ENCODE measurements around the gene ZMYM3.

The ZMYM3 gene

DNA sequence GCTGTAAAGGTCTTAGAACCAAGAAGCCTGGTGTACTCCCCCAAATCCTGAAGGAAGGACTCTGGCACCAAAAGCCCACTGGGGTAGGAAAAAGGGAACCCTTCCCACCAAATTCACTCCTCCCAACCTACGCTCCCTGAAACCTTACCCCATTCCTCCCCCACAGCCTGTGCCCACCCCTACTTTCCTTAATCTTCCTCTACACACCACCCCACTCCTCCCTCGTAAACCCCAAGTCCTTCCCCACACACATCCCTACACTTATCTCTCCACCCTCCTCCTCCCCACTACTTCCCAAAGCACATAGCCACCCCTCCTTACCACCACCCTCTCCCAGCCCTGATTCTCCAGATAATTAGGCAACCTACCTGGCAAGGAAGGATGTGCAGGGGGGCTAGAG lies 1.7 kb downstream of the ZMYM3 start:
- no peak for DNase-seq

DNA sequence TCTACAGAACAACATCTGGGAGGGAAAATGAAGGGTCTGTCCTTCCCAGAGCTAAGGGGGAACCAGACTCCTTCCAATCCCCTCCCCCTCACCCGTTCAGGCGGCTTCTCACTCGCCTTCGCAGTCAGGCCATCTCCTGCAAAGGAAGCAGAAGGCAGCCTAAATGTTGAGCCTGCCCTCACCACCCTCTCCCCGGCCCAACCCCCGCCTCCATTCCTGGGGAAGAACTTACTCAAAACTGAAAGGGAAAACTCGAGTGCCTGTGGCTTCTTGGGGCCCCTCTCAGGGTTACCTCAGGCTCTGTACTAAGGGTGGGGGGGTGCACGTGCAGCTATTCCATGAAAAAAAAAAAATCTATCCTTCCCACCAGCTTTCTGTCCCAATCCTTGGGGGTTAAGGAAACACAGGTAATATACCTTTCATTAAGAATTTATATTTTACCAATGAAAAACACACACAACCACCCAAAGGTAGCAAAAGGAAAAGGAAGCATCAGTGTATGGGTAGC lies 2.4 kb downstream of the ZMYM3 start:
- no peak for DNase-seq

DNA sequence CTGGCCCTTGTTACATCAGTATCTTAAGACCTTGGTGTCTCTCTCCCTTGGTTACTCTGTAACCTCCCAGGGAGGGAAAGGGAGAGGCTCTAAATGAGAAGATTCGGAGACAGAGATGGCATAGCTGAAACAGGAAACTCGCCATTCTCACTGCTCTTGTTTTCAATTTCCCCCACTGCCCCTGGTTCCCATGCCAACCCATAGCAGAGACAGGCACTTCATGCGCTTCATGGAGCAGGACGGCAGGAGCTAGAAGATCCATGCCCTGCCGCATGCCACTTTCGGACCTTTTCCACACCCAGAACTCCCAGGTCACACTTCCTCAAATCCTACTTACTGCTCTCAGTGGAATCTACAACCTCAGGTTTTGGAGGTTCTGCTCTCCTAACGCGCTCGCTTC lies 3.1 kb downstream of the ZMYM3 start:
- no peak for DNase-seq

DNA sequence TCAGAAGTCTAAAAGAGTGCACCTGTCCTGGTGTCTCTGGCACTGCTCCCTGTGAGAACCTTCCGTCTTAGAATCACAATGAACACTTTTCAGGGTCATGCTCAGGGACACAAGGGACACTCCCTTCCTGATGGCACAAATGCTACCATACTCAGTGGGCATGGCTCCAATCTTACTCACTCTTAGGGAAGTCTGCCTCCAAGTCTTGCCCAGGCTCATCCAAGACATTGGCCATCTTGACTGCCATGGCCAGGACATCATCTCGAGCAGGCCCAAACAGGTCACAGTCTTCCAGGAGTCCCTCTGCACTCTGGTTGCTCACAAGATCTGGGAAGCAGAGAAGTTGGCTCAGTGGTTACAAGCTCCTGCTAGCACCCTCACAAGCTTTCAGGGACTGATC lies 8.8 kb downstream of the ZMYM3 start:
- DNase-seq: no peak

DNA sequence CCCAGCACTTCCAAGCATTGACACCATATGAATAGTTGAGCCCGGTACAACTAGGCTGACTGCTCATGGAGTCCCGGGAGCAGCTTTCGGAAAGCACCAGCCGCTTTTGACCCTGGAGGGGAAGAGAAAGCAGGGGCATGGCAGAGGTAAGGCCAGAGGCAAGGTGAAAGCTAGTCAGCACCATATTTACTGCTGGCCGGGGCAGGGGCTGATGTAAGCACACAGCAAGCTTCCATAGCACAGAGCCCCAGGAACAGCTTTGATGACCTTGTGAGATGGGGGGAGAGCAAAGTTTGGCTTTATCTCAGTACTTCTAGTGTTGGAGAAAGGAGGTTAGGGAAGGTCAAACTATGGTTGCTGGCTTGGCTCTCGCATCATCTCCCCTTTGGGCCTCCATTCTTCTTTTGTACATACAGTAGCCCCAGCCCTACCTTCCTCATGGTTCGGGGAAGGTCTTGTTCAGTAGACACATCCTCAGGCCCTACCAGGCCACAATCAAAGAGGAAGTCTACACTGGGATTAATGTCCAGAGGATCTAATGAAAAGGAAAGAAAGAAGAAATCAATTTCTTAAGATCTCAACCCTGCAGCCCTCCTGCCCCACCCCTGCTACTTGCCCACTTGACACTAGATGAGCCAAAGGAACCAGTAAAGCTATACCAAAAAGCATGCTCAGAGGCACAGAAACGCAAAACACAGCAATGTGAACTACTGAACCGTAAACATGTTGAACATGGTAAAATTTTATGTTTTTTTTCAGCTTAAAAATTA lies 9.4 kb downstream of the ZMYM3 start:
- no peak for DNase-seq

DNA sequence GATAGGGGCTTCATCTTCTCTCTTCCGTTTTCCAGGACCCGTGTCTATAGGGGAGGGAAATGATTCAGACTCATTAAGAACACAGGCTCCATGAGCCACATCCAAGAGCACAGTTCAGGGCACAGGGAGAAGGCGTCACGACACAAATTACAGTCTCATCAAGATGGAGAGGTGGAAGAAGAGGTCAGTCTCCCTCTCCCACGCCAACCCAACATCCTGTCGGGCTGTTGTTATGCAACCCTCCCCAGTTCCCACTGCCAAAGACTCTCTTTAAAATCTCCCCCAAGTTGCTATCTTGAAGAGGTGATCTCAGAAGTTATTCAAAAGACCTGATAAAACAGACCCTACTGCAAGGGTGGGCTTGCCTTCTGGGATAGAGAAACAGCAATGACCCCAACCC lies 12.6 kb downstream of the ZMYM3 start:
- DNase-seq: no peak

DNA sequence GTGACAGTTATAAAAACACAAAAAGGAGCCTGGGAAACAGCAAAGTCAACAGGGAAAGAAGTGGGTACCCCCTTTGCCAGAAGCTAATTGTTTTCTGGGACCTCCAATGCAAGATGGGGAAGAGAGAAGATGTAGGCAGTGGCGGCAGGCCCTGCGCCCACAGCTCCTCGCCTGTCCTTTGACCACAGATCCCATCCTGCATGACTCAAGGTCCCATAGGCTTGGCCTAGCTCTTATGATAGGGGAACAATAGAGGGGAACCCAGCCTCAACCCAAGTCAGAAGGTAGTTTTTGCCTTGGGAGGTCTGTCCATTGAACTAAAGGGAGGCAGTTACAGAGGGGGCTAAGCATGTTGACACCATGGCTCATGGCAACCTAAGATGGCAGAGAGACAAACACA lies 14.2 kb downstream of the ZMYM3 start:
- DNase-seq: no peak

DNA sequence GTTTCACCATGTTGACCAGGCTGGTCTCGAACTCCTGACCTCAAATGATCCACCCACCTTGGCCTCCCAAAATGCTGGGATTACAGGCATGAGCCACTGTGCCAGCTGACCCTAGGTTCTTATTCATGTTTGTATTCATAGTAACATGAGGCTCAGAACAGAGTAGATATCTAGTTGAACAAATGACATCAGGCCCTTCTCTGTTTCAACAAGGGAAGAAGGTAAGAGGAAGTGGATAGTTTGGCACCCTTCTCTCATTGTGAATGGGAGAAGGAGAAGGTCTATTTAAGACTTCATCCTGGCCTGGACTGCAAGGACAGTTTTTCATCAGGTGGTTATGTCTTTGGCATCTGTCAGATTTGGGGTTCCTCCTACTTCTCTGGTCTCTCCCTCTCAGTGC lies 17.1 kb downstream of the ZMYM3 start:
- no peak for DNase-seq

DNA sequence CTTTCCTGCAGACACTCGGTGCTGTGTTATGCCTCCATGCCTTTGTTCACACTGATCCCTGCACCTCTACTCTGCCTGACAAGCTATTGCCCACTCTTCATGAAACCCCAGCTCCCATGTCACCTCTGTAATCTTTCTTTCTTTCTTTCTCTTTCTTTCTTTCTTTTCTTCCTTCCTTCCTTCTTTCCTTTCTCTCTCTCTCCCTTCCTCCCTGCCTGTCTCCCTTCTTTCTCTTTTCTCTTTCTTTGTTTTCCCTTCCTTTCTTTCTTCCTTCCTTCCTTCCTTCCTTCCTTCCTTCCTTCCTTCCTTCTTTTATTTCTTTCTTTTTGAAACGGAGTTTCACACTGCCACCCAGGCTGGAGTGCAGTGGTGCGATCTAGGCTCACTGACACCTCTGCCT lies 18.5 kb downstream of the ZMYM3 start:
- no peak for DNase-seq

DNA sequence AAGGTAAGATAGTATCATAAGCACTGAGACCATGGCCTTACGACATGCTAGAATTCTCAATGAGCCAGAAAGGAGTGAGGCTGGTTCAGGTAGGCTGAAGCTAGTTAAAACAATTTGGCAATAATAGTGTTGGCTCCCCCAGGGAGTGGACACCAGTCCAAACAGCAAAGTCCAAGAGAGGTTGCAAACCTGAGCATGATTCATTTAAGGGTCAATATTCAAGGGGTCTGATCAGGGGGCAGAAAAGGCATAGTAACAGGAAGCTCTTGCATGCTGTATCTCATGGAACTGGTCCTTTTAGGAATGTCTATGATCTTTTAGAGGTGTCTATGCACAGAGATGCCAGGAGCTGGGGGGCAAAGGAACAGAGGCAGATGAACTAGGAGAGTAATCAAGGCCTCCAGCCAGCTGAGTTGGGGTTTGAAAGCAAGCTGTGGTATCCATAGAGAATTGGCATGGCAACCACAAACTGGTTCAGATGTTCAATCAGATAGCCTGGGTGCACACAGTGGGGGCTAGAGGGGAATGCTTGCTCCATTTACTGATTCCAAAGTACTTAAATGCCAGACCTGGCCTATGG lies 25.8 kb downstream of the ZMYM3 start:
- DNase-seq: no peak

DNA sequence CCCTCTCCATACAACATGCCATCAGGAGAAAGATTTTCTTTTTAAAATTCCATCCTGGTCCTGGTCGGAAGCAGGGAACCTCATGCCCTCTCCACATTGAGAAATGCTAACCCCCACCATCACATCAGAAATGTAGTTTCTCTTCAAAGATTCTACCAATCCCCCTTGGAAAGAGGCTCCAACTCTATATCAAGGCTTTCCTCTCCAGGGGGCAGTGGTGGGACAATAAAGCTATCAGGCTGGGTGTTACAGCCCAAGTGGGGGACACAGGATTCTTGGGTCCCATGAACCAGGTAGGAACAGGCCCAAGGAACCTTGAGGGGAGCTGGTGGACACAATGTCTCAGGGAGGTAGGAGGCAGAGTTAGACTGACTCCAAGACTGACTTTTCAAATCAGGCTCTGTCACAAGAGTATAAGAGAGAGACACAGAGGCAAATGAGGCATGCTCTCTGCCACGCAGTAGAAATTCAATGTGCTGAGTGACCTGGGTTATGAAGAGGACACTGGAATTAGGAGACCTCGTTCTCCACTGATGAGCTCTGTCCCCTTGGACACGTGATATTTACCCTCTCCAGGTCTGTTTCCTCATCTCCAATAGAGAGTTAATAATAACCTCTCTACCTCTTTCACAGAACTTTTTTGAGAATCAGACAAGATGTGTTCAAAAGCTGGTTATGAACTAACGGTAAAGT lies 26.4 kb downstream of the ZMYM3 start:
- DNase-seq: no peak

DNA sequence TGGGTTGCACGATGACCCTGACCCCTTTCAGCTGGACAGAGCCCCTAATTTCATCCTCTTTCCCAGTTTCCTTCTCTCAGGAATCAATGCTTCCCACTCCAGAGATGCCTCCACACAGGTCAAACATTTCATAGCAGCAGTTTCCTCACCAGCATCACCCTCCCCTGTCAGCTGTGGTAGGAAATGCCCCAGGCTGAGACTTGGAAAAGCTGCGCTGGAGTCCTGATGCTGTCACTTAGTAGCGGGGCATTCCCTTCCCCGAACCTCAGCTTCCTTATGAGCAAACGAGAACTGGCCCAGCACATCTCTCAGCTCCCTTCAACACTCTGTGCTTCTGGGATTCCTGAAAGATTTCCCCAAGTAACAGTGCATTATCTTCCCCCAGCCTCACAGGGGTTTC lies 28.3 kb downstream of the ZMYM3 start:
- no peak for DNase-seq

DNA sequence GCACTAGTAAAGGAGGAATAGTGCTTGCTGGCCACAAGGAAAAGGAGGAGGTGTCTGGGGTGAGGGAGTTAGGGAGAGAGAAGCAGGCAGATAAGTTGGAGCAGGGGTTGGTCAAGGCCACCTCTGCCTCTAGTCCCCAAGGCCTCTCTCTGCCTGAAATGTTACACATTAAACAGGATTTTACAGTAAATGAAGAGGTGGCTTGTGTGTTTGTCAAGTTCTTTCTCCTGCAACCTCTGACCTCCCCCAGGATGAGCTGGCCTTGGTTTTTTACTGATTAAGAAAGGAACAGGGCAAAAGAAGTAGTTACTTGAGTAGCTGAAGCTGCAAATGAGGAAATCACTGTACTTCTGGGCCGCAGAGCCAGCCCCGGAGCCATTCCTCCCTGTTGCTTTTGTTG lies 28.9 kb downstream of the ZMYM3 start:
- DNase-seq: no peak

DNA sequence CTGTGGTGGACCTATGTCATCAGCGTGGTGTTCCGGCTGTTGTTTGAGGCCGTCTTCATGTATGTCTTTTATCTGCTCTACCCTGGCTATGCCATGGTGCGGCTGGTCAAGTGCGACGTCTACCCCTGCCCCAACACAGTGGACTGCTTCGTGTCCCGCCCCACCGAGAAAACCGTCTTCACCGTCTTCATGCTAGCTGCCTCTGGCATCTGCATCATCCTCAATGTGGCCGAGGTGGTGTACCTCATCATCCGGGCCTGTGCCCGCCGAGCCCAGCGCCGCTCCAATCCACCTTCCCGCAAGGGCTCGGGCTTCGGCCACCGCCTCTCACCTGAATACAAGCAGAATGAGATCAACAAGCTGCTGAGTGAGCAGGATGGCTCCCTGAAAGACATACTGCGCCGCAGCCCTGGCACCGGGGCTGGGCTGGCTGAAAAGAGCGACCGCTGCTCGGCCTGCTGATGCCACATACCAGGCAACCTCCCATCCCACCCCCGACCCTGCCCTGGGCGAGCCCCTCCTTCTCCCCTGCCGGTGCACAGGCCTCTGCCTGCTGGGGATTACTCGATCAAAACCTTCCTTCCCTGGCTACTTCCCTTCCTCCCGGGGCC lies 29.7 kb downstream of the ZMYM3 start:
- DNase-seq: no peak

DNA sequence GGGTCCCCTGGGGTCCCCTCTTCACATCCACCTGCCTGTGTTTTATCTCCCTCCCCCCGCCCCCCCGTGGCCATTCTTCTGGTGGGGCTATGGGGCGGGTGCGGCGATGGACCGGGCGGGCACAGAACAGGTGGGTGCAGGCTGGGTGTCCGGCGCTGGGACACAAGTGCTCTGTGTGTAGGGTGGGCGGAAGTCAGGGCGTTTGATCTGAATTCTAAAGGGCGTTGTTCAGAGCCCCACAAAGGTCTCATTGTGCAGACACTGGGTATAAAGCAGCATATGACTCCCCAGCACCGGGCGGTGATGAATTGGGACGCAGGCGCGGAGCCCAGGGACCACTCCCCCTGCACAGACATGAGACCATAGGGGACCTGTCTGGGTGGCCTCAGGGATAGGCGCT lies 31.0 kb downstream of the ZMYM3 start, which contains the start of gene GJB1:
GJB1 (plus strand) TSS at position 296 of the 400 bp plus-strand sequence. CDS start 484 bp downstream, outside the sequence.
- DNase-seq: no peak

DNA sequence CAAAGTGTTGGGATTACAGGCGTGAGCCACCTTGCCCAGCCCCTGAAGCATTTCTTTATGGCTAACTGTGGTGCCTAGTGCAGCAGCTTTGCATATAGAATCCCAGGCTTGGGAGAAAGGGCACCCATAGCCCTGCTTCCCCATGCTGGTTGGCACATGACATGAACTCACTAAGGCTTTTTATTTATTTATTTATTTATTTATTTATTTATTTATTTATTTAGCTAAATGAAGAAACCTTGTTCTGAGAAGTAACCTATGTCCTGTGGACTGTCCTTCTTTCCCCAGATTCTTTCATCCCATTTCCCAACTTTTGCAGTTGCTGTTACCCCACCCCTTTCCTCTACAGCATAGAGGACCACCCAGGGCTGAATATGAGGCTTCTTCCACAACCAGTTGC lies 32.8 kb downstream of the ZMYM3 start:
- no peak for DNase-seq

DNA sequence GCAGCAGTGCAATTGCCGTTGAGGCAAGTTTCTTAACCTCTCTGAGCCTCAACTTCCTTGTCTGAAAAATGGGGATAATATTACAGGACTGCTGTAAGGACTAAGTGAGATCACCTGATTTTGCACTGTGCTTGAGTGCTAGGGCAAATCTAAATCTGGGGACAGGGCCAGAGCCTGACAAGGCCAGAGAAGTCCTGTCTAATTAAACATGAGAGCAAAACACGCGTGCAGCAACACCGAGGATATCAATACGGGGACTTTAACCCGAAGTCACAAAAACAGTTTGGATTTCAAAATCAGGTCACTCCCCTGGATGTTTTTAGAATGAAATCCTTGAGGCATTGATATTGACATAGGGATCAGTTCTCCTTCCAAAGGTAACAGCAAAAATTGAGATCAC lies 36.6 kb downstream of the ZMYM3 start:
- no peak for DNase-seq

DNA sequence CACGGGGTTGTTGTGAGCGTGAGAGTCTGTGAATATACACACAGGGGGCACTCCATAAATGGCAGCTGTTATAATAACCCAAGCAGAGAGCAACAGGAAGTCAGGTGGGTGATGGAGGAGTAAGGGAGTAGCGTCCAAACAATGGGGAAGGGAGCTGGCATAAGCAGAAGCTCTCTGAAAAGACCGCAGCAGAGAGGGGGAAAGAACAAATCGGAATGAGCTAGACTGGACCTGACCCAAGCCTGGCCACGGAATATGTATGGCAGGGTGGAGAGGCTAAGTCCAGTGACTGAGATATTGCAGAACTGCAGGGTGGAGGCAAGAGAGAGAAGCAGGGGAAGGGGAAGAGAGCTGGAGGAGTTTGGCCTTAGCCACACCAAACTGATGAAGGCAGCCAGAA lies 37.5 kb downstream of the ZMYM3 start:
- peak; percentile 38 for DNase-seq

DNA sequence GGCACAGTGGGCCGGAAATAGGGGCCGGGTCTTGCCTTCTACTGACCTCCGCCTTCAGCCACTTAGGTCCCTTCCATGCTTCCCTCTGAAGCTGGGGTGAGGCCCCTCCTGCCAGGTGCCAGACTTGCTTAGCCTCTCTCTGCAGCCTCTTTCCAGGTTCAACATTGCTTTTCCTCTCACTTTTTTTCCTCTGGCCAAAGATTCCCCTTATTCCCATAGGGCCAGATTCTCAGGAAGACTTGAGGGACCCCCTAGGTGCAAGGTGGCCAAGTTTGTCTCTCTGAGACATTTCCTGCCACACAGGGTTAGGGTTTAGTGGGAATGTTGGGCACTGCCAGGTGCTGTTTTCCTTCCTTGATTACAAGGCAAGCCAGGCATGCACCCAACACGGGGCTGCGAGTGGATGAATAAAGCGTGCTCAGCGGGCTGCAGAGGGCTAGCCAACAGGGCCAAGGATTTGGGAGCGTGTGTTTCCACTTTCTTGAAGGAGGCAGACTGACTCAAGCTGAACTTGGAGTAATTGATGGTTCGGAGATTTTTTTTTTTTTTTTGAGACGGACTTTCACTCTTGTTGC lies 38.5 kb downstream of the ZMYM3 start:
- DNase-seq: no peak

DNA sequence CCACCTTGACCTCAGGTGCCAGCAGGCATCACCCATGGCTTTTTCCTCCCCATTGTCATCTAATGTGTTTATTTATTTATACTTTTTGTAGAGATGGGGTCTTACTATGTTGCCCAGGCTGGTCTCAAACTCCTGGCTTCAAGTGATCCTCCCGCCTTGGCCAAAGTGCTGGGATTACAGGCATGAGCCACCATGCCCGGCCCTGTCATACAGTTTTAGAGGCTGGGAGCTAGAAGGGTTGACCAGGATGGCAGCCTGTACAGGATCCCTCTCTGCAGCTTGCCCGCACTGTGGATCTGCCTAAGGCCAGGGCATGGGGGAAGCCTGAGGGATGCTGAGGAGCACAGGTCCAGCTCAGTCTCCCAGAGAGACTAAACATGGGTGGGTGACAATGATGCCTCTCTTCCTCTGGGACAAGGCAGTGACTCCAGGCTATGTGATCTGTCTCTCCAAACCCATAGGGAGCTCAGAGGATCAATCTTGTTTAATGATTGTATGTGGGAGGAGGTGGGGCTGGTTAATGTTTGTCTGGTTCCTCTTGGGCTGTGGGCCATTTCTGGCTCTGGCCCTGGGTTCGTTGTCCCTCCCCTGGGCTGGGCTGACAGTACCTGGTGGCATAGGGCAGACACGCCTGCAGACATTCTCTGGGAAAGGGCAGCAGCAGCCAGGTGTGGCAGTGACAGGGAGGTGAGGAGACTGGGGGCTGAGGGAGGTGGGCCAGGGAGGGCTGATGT lies 39.2 kb downstream of the ZMYM3 start:
- no peak for DNase-seq

DNA sequence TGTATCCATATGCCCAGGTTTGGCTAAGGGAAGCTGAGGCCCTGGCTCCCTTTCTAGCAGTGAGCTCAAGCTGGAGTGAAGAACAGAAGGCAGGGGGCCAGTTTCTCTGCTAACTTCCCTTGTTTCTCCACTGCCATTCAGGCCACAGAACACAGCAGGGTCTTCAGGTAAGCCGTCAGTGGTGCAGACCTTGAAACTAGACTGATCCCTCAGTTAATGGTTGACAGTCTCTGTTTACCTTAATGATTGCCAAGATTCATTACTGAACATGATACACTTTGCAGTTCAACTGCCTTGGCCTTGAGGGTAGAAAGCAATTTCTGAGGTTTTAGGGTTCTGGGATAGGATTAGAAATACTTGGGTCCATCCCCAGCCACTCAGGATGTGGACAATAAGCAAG lies 39.8 kb downstream of the ZMYM3 start:
- no peak for DNase-seq

DNA sequence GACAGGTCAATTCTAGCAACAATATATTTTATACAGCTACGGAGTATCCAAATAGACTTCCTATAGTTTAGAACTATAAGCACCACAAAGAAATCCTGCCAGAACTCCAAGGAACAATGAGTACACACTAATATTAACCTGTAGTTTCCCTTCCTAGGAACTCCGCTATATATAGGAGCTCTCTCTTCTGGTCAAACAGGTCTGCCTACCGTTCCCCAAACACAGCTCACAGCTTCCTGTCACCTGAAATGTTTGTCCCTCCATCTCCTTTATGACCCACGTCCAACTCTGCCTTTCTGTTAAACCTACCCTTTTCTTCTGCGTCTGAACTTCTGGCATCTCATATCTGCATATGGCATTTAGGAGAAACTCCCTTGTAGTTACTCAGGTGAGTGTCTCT lies 41.4 kb downstream of the ZMYM3 start:
- DNase-seq: no peak

DNA sequence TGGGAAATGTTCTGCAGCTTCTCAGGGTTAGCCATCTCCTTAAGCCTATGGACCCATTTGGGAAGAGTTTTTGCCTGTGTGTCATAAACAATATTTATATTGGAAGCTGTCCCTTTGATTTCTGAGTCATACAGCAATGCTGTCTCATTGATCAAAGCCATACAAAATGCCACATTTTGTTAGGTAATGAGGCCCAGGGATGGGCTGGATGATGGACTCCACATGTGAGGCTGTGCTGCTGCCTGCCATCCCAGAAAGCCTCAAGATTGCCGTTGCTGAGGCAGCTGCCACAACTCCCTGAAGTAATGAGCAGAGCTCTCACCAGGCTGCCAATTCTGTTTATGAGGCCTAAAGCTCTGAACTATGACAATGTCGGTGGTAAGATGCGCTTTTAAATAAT lies 43.1 kb downstream of the ZMYM3 start:
- DNase-seq: no peak

All from NCI-H2227 treated with DMSO at 0.1 percent for 48 hours (cell line).